GM19397 (cell line): ENCODE measurements around the gene PSMD8.
"Not testable (repeated sequence)": the region's sequence is repeated elsewhere in the genome, so short reads cannot be mapped to it uniquely, and the experiment has no call there.

Experiments used
- ATAC-seq: cut with Tn5 transposase; IDR thresholded peaks from one replicate; pipeline ENCODE4 v1.9.1; 2021; ENCODE audit warnings: mild to moderate bottlenecking, moderate library complexity; ENCODE audit not compliant: unreplicated experiment

PSMD8 gene

DNA sequence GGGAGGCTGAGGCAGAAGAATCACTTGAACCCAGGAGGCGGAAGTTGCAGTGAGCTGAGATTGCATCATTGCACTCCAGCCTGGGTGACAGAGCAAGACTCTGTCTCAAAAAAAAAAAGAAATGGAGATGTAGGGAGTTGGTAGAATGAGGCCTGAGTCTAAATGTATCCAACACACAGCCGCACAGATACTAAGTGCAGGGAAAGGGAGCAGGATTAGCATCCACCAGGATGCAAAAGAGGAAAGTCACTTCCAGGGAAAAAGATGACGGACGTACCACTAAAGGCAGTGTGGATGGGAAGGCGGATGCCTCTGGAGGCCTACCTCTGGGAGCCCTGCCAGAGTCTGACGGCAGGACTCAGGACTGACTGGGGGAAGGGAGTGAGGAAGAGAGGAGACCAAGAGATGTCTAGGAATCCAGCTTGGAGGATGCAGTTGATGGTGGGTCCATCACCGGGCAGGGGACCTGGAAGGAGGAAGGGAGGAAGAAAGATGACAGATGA lies 35.3 kb downstream of the PSMD8 start:
- ATAC-seq: no peak

DNA sequence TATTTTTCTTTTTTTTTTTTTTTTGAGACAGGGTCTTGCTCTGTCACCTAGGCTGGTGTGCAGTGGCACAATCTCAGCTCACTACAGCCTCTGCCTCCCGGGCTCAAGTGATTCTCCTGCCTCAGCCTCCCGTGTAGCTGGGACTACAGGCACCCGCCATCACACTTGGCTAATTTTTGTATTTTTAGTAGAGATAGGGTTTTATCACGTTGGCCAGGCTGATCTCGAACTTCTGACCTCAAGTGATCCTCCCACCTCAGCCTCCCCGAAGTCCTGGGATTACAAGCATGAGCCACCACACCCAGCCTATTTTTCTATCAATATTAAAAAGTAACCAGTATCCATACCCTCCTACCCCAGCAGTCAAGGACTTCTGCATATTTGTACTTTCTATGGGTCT lies 36.0 kb downstream of the PSMD8 start:
- ATAC-seq: not testable (repeated sequence)

- no peak for ATAC-seq
Measured at GRCh38 chr19:38411041-38411712, 36.8 kb downstream of the PSMD8 start.

DNA sequence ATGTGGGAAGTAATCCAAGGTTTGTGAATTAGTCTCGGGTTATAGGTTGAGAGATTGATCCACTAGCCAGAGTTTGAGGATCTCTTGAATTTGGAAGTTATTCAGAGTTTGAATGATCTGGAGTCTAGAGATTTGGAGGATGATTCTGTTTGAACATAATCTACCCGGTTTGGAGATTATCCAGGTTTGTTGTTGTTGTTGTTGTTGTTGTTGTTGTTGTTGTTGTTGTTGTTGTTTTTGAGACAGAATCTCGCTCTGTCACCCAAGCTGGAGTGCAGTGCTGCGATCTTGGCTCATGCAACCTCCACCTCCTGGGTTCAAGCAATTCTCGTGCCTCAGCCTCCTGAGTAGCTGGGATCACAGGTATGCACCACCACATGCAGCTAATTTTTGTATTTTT lies 37.5 kb downstream of the PSMD8 start:
- not testable (repeated sequence) for ATAC-seq

- no peak for ATAC-seq
Measured at GRCh38 chr19:38412491-38412890, 38.1 kb downstream of the PSMD8 start.

- no peak for ATAC-seq
Measured at GRCh38 chr19:38412961-38413360, 38.6 kb downstream of the PSMD8 start.

GRCh38 chr19:38413416-38413815 lies 39.0 kb downstream of the PSMD8 start:
- no peak for ATAC-seq

DNA sequence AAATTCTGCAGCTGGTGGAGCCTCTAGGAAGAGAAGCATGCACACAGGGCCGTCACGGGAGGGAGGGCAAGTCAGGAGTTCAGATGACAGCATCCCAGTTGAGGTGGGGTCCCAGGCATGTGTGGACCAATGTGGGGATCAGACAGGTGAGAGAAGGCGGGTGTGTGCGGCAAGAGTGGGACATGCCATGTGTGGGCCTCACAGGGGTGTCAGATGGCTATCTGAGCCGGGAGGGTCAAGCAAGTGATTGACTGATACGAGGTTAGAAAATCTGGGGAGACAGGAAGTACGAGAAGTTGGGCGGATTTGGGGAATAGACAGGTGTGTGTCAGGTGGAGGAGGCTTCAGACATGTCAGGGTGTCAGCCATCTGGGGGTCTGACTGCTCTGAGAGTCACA lies 42.8 kb downstream of the PSMD8 start:
- ATAC-seq: no peak

DNA sequence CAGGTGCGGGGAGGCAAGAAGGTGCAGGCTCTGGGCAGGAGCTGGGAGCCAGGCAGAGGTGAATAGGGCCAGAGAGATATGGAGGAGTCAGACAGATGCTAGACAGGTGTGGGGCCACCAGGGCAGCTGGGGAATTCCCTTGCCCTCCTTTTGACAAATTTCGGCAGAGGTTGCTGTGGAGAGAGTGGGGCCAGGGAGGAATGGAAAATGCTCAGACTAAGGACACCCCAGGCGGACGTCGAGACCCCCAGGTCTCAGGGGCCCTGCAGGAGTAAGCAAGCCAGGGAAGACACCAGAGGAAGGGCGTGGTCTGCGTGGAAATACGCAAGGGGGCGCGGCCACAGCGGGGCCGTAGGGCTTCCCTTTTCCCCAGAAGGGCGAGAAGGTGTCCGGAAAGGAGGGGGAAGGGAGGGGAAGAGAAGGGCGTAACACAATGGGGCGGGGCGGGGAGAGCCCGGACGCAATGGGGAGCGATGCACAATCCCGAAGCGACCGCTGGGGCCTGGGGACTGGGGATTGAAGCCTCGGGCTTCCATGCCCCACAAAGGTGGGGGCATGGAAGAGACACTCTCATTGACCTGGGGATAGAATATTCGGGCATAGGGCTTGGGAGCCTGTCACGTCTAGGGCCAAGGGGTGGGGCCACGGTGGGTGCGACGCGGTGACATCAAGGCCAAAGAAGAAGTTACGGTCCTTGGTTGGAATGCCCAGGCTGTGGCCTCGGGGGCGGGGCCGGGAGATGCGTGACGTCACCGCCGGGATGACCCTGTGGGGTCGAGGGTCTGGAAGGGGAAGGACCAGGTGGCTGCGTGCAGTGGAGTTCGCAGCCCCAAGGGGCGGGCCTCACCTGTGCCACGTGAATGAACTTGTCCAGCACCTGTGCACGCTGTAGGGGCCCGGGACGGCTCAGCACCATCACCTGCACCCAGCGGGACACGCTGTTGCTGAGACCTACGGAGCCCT lies 43.5 kb downstream of the PSMD8 start:
- ATAC-seq: no peak

- ATAC-seq: no peak
Measured at GRCh38 chr19:38420935-38421334, 46.6 kb downstream of the PSMD8 start.

- ATAC-seq: no peak
Measured at GRCh38 chr19:38421856-38422255, 47.5 kb downstream of the PSMD8 start.

GRCh38 chr19:38422438-38422837 lies 48.1 kb downstream of the PSMD8 start:
- ATAC-seq: no peak

GRCh38 chr19:38424272-38424671 lies 49.9 kb downstream of the PSMD8 start:
- ATAC-seq: no peak

- no peak for ATAC-seq
Measured at GRCh38 chr19:38425222-38425809, 50.9 kb downstream of the PSMD8 start.

GRCh38 chr19:38425810-38426466 lies 51.6 kb downstream of the PSMD8 start, which contains the start of gene RASGRP4:
Gene RASGRP4, minus strand, starts transcription at chr19:38426219. Its CDS starts 128 bp downstream, at chr19:38426091.
- no peak for ATAC-seq

DNA sequence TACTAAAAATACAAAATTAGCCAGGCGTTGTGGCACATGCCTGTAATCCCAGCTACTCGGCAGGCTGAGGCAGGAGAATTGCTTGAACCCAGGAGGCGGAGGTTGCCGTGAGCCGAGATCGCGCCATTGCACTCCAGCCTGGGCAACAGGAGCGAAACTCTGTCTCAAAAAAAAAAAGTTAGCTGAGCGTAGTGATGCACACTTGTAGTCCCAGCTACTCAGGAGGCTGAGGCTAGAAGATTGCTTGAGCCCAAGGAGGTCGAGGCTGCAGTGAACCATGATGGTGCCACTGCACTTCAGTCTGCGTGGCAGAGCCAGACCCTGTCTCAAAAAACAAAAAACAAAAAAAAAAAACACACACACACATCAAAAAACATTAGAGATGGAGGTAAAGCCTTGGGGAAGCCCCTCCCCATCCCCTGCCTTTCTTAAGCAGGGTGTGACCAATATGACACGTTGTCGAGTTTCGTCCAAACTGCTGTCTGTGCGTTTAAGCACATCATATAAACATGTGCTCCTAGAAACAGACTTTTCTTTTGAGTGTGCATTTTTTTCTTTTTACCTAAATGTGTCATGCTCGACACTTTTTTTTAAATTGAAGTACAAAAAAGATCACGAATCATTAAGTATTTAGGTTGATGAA lies 52.8 kb downstream of the PSMD8 start:
- not testable (repeated sequence) for ATAC-seq

DNA sequence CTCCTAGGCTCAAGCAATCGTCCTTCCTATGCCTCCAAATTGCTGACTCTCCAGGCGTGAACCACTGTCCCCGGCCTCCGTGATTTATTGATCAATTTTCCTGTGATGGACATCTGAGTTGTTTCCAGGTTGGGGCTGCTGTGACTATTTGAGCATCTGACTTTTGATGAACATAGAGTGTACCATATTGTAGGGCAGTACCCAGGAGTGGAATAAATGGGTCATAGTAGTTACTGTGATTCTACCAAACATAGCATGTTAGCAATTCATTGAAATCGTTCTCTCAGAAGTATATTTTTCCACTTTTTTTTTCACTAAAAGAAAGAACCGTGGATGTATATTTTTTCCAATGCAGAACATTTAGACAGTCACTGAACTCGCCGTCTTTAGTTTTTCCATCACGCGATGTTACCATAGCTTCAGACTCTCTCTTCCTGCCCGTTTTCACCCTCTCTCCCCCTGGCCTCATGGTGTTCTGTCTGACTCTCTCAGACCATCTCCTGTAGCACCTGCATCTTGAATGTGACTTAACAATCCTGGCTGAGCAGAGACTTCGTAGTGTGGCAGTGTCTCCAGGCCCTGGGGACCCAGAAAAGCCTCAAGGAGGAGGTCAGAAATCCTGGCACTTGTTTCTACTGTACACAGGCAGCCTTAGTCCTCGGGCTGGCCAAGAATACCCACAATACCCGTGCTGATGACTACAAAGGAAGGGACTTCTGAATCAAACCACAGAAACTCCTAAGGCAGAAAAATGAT lies 54.9 kb downstream of the PSMD8 start:
- ATAC-seq: no peak

DNA sequence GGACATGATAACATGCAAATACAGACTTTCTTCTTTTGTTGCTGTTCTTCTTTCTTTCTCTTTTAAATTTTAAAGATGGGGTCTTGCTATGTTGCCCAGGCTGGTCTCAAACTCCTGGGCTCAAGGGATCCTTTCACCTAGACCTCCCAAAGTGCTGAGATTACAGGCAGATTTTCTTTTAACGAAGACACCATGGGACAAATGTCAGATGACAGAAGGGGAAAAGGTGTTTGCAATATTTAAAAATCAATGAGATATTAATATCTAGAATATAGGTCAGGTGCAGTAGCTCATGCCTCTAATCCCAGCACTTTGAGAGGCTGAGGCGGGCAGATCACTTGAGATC lies 55.4 kb downstream of the PSMD8 start:
- no peak for ATAC-seq

DNA sequence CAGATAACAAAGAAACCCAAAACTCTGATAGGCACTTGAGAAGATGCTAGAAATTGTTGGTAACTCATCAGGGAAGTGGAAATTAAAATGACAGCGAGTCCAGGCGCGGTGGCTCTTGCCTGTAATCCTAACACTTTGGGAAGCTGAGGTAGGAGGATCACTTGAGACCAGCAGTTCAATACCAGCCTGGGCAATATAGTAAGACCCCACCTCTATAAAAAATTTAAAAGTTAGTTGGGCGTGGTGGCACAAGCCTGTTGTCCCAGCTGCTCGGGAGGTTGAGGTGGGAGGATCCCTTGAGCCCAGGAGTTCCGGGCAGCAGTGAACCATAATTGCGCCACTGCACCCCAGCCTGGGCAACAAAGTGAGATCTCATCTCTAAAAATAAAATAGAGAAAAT lies 56.6 kb downstream of the PSMD8 start:
- no peak for ATAC-seq

DNA sequence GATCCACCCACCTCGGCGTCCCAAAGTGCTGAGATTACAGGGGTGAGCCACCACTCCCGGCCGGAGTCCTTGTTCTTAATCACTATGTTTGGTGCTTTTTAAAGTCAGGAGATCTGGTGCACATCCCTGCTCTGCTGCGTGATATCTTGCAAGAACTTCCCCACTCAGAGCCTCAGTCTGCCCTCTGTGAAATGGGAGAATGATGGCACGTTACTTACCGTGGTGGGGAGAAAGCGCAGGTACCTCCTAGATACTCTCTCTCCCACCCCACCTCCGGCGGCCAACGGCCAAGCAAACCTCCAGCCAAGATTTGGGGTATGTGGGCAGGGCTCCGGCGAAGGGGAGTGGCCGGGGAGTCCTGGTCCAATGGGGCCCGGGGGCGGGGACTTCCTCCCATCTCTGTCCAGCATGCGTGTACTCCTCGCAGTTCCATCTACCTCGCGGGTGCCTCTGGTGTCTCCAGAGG lies 58.9 kb downstream of the PSMD8 start, which contains the start of gene RYR1:
RYR1 (plus strand) TSS at position 424 of the 466 bp plus-strand sequence. CDS start 139 bp downstream, outside the sequence.
- ATAC-seq: no peak
